ENCODE results near the gene TGFBRAP1.

DNA sequence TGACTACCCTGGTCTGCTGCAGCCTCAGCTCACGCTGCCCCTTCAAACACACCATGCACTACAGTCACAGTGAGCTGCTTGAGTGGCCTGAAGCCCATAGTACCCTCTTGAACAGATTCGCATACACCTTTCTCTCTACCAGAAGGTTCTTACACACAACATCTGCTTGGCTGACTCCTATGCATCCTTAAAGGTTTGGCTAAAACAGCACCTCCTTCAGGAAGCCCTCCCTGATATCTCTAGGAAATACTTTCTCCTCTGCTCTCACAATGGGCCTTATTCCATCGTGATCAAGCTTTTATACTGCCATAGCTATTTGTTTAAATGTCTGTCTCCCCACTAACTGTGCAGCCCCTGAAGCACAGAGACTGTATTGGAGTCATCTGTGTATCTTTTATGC lies 31.5 kb downstream of the TGFBRAP1 start:
- TF ChIP-seq, protein P1, sequence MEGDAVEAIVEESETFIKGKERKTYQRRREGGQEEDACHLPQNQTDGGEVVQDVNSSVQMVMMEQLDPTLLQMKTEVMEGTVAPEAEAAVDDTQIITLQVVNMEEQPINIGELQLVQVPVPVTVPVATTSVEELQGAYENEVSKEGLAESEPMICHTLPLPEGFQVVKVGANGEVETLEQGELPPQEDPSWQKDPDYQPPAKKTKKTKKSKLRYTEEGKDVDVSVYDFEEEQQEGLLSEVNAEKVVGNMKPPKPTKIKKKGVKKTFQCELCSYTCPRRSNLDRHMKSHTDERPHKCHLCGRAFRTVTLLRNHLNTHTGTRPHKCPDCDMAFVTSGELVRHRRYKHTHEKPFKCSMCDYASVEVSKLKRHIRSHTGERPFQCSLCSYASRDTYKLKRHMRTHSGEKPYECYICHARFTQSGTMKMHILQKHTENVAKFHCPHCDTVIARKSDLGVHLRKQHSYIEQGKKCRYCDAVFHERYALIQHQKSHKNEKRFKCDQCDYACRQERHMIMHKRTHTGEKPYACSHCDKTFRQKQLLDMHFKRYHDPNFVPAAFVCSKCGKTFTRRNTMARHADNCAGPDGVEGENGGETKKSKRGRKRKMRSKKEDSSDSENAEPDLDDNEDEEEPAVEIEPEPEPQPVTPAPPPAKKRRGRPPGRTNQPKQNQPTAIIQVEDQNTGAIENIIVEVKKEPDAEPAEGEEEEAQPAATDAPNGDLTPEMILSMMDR (IDR thresholded peaks at IDR 0.05): no peak
- TF ChIP-seq POLR2A (IDR thresholded peaks at IDR 0.05): no peak
